Endothelial cell of coronary artery (primary cell): ENCODE data around the gene ZNF512. TPM values are rescaled to one million over a fixed set of nuclear protein-coding genes. Genes with fewer than 3 reads are reported as not detected.

Source experiments
- total RNA-seq: library from RNA; depleted of rRNA; stranded (reverse); fragments of >200 nt; gene quantifications from 2 replicates; pipeline ENCODE4 v1.2.3, GENCODE V29; 2014

The ZNF512 gene
- 16.0 and 17.3 TPM in 2 replicates for total RNA-seq

GRCh38 chr2:27582695-27583389 is at the start of gene ZNF512:
ZNF512 (plus strand) TSS chr2:27583042; CDS start chr2:27583113, 71 bp downstream.

GRCh38 chr2:27628767-27629709 is 46.2 kb downstream of the ZNF512 start, which contains the start of the genes CCDC121 and GPN1:
CCDC121 (minus strand) TSS chr2:27629012; CDS start chr2:27627799, 1,213 bp downstream.
GPN1 (plus strand) TSS chr2:27629050; CDS start chr2:27629059, 9 bp downstream.

GRCh38 chr2:27663285-27664153 is 80.7 kb downstream of the ZNF512 start, which contains the start of the genes SLC4A1AP and SUPT7L:
SLC4A1AP (plus strand) TSS chr2:27663889; CDS start chr2:27663915, 26 bp downstream.
SUPT7L (minus strand) TSS chr2:27663614; CDS start chr2:27662192, 1,422 bp downstream.

Other genes with a start within 250 kb of the ZNF512 start
- gene GTF3C2, start 226.3 kb upstream of the ZNF512 start, total RNA-seq = 23.6 and 23.8 TPM in 2 replicates
- gene EIF2B4, start 212.7 kb upstream of the ZNF512 start, total RNA-seq = 38.6 and 38.8 TPM in 2 replicates
- gene SNX17, start 212.4 kb upstream of the ZNF512 start, total RNA-seq = 106 and 114 TPM in 2 replicates
- 6.2 and 7.6 TPM in 2 replicates for gene ZNF513, start 202.3 kb upstream of the ZNF512 start, total RNA-seq
- 139 and 157 TPM in 2 replicates for gene PPM1G, start 173.5 kb upstream of the ZNF512 start, total RNA-seq
- gene NRBP1, start 154.4 kb upstream of the ZNF512 start, total RNA-seq = 107 and 112 TPM in 2 replicates
- not detected in 2 replicates for gene KRTCAP3, start 140.7 kb upstream of the ZNF512 start, total RNA-seq
- gene IFT172, start 93.3 kb upstream of the ZNF512 start, total RNA-seq = 26.2 and 28.0 TPM in 2 replicates
- gene FNDC4, start 87.8 kb upstream of the ZNF512 start, total RNA-seq = 30.1 and 31.8 TPM in 2 replicates
- gene GCKR, start 86.2 kb upstream of the ZNF512 start, total RNA-seq = 6.7 and 9.3 TPM in 2 replicates
- 1.3 and 1.5 TPM in 2 replicates for gene CCDC121, start 46.0 kb downstream of the ZNF512 start, total RNA-seq
- gene GPN1, start 46.0 kb downstream of the ZNF512 start, total RNA-seq = 39.6 and 45.3 TPM in 2 replicates
- gene SUPT7L, start 80.6 kb downstream of the ZNF512 start, total RNA-seq = 12.6 and 16.0 TPM in 2 replicates
- 25.8 and 26.7 TPM in 2 replicates for gene SLC4A1AP, start 80.8 kb downstream of the ZNF512 start, total RNA-seq
- 71.5 and 86.3 TPM in 2 replicates for gene MRPL33, start 188.7 kb downstream of the ZNF512 start, total RNA-seq